ENCODE measurements around the gene KIF1B. TPM values are rescaled to one million over a fixed set of nuclear protein-coding genes. Genes with fewer than 3 reads are reported as not detected.

KIF1B gene
- total and polyA plus RNA-seq, 2 experiments from 2014 or later: 21.5 to 68.4 TPM

DNA sequence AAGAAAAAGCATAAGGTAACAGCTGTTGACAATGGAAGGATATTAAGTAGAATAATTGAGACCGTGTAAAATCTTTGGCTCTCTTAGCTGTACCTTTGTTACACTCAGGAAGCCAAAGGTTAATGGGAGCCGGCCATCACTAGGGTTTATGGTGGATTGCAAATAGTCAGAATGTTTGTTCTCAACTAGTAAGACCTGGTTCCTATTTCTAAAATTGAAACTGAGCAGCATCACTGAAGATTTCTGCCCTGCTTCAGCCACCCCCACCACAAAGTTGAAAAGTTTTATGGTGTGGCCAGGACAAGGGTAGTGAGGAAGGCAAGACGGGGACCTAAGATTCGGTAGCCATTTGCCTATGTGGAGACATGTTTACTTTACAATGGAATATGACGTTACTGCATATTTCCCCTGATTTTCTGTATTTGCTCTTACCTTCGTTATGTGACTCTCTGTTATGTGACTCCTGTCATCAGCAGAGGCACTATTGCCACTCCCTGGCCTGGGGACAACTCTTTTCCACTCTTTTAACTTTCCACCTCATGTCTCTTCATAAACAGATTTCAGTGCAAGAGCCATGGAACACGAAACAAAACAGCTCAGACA, 41.4 kb upstream of the KIF1B start:
- DNase-seq (ENCODE audit: low spot score): no peak
- TF ChIP-seq EZH2 (IDR thresholded peaks at IDR 0.05; ENCODE audit: low read depth, unreplicated experiment): no peak
- TF ChIP-seq, protein P1, sequence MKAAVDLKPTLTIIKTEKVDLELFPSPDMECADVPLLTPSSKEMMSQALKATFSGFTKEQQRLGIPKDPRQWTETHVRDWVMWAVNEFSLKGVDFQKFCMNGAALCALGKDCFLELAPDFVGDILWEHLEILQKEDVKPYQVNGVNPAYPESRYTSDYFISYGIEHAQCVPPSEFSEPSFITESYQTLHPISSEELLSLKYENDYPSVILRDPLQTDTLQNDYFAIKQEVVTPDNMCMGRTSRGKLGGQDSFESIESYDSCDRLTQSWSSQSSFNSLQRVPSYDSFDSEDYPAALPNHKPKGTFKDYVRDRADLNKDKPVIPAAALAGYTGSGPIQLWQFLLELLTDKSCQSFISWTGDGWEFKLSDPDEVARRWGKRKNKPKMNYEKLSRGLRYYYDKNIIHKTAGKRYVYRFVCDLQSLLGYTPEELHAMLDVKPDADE (IDR thresholded peaks at IDR 0.05): no peak
- TF ChIP-seq, protein P2, sequence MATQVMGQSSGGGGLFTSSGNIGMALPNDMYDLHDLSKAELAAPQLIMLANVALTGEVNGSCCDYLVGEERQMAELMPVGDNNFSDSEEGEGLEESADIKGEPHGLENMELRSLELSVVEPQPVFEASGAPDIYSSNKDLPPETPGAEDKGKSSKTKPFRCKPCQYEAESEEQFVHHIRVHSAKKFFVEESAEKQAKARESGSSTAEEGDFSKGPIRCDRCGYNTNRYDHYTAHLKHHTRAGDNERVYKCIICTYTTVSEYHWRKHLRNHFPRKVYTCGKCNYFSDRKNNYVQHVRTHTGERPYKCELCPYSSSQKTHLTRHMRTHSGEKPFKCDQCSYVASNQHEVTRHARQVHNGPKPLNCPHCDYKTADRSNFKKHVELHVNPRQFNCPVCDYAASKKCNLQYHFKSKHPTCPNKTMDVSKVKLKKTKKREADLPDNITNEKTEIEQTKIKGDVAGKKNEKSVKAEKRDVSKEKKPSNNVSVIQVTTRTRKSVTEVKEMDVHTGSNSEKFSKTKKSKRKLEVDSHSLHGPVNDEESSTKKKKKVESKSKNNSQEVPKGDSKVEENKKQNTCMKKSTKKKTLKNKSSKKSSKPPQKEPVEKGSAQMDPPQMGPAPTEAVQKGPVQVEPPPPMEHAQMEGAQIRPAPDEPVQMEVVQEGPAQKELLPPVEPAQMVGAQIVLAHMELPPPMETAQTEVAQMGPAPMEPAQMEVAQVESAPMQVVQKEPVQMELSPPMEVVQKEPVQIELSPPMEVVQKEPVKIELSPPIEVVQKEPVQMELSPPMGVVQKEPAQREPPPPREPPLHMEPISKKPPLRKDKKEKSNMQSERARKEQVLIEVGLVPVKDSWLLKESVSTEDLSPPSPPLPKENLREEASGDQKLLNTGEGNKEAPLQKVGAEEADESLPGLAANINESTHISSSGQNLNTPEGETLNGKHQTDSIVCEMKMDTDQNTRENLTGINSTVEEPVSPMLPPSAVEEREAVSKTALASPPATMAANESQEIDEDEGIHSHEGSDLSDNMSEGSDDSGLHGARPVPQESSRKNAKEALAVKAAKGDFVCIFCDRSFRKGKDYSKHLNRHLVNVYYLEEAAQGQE (IDR thresholded peaks at IDR 0.05; ENCODE audit: unreplicated experiment): no peak
- TF ChIP-seq POLR2AphosphoS5 (IDR thresholded peaks at IDR 0.05; ENCODE audit: low read depth): no peak
- TF ChIP-seq, protein P3, sequence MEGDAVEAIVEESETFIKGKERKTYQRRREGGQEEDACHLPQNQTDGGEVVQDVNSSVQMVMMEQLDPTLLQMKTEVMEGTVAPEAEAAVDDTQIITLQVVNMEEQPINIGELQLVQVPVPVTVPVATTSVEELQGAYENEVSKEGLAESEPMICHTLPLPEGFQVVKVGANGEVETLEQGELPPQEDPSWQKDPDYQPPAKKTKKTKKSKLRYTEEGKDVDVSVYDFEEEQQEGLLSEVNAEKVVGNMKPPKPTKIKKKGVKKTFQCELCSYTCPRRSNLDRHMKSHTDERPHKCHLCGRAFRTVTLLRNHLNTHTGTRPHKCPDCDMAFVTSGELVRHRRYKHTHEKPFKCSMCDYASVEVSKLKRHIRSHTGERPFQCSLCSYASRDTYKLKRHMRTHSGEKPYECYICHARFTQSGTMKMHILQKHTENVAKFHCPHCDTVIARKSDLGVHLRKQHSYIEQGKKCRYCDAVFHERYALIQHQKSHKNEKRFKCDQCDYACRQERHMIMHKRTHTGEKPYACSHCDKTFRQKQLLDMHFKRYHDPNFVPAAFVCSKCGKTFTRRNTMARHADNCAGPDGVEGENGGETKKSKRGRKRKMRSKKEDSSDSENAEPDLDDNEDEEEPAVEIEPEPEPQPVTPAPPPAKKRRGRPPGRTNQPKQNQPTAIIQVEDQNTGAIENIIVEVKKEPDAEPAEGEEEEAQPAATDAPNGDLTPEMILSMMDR (conservative IDR thresholded peaks at IDR 0.05; ENCODE audit: low read depth in 2 of 2): no peak
- no peak for TF ChIP-seq CREB1 (CRISPR knock-in tag; IDR thresholded peaks at IDR 0.05; ENCODE audit: low read depth)
- TF ChIP-seq ZNF331 (CRISPR knock-in tag; IDR thresholded peaks at IDR 0.05; ENCODE audit: low read depth): no peak
- peaks cover 46% of the 10 kb centered on the region for H3K36me3 Mint-ChIP-seq (ENCODE audit: low read depth)

DNA sequence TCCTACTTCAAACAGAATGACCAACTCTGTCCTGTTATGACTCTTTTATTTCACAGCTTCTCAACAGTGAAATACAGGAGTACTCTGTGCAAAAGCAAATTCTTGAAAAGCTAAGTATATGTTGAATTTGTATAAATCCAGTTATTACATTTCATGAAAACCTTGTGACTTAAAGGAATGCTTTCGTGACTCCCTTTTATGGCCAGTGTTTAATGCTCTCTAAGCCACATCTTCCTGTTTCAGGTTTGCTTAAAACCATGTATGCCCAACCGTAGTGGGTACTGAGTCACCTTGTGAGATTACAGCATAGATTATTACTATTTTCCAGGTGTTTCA, 40.2 kb upstream of the KIF1B start:
- Mint-ChIP-seq H3K27me3 (ENCODE audit: insufficient read depth, low read depth, poor library complexity) (peaks cover 4% of the 10 kb centered on the region), H3K4me1 (no peaks in the 10 kb centered on the region), H3K9me3 (no peaks in the 10 kb centered on the region; the same call in 2 of the 3 replicates), H3K4me3 (no peak overlapping the region), H3K27ac (no peak overlapping the region), H3K36me3 (ENCODE audit: low read depth) (peaks cover 48% of the 10 kb centered on the region)
- Histone ChIP-seq H3K79me2 (replicated peaks; ENCODE audit: insufficient read depth) (no peaks in the 10 kb centered on the region), H3K9me2 (ENCODE audit: insufficient read depth) (no peaks in the 10 kb centered on the region), H4K20me1 (replicated peaks; ENCODE audit: insufficient read depth) (0 out of 2 replicates have a peak, but pooled peaks cover 3% of the 10 kb centered on the region), H3K4me3 (no peak overlapping the region), H2AFZ (no peak overlapping the region), H3K4me2 (no peak overlapping the region), H3F3A (replicated peaks; ENCODE audit: low read depth) (0 out of 2 replicates have a peak, but pooled peaks cover 2% of the 10 kb centered on the region), H3K36me3 (ENCODE audit: insufficient read depth) (peaks cover 14% of the 10 kb centered on the region), H3K4me1 (ENCODE audit: insufficient read depth) (no peaks in the 10 kb centered on the region), H3K27me3 (ENCODE audit: insufficient read depth) (no peaks in the 10 kb centered on the region), H3K27ac (ENCODE audit: low read depth) (no peak overlapping the region)
- DNase-seq (ENCODE audit: low spot score) (no peak), ATAC-seq (no peak)
- TF ChIP-seq EZH2 (IDR thresholded peaks at IDR 0.05; ENCODE audit: low read depth, unreplicated experiment) (no peak), JUNB (IDR thresholded peaks at IDR 0.05; ENCODE audit: unreplicated experiment) (no peak), ZNF331 (CRISPR knock-in tag; IDR thresholded peaks at IDR 0.05; ENCODE audit: low read depth) (no peak), EZH2phosphoT487 (IDR thresholded peaks at IDR 0.05; ENCODE audit: unreplicated experiment) (no peak), POLR2AphosphoS5 (IDR thresholded peaks at IDR 0.05; ENCODE audit: low read depth) (no peak), ZNF114 (CRISPR knock-in tag; IDR thresholded peaks at IDR 0.05) (no peak)
- TF ChIP-seq, protein P2 (IDR thresholded peaks at IDR 0.05; ENCODE audit: unreplicated experiment): no peak
- TF ChIP-seq, protein P1 (IDR thresholded peaks at IDR 0.05): no peak

More for the DNA sequence above, 41.4 kb upstream of the KIF1B start:
- Mint-ChIP-seq H3K9me3 (no peaks in the 10 kb centered on the region), H3K27me3 (ENCODE audit: insufficient read depth, low read depth, poor library complexity) (peaks cover 3% of the 10 kb centered on the region), H3K4me1 (no peaks in the 10 kb centered on the region), H3K4me3 (no peak overlapping the region), H3K27ac (no peak overlapping the region)
- Histone ChIP-seq H3K79me2 (replicated peaks; ENCODE audit: insufficient read depth) (no peaks in the 10 kb centered on the region), H3K27ac (ENCODE audit: low read depth) (no peak overlapping the region; the same call in 1 of the 2 replicates), H3K36me3 (ENCODE audit: insufficient read depth) (peaks cover 14% of the 10 kb centered on the region), H3K4me3 (no peak overlapping the region), H3F3A (replicated peaks; ENCODE audit: low read depth) (0 out of 2 replicates have a peak, but pooled peaks cover 2% of the 10 kb centered on the region), H2AFZ (no peak overlapping the region), H4K20me1 (replicated peaks; ENCODE audit: insufficient read depth) (peaks cover 3% of the 10 kb centered on the region; the same call in 1 of the 2 replicates), H3K27me3 (ENCODE audit: insufficient read depth) (no peaks in the 10 kb centered on the region), H3K4me1 (ENCODE audit: insufficient read depth) (no peaks in the 10 kb centered on the region), H3K9me2 (ENCODE audit: insufficient read depth) (no peaks in the 10 kb centered on the region), H3K4me2 (no peak overlapping the region)
- ATAC-seq: no peak
